HepG2 (cell line): ENCODE measurements around the gene MDFI. TPM values are rescaled to one million over a fixed set of nuclear protein-coding genes. Genes with fewer than 3 reads are reported as not detected.

Experiments used
- ATAC-seq: fragments of 200-7000 bp; cut with Tn5 transposase; 3 replicates; pipeline ENCODE4 v1.9.1; 2020; ENCODE audit warnings: mild to moderate bottlenecking, moderate library complexity
- BruUV-seq: library from RNA; stranded (reverse); fragments of 400-500 nt; replicated peaks from 2 replicates; lab custom pipeline; 2021; lab: Mats Ljungman, UMichigan
- CTCF ChIA-PET: fragments of 300-600 bp; formaldehyde crosslinking; extraction: SDS; loops from one replicate; lab custom pipeline; 2021; ENCODE audit warnings: low total read pairs, inconsistent platforms, low intra/inter-chr PET ratio; lab: Yijun Ruan, JAX
- POLR2A ChIA-PET: fragments of 350-600 bp; sonication (Branson Sonifier 250); formaldehyde crosslinking; loops from one replicate; lab custom pipeline; 2020; ENCODE audit warnings: antibody characterized with exemption, inconsistent platforms; lab: Yijun Ruan, JAX
- DNase-seq: peaks from one replicate; pipeline ENCODE4 v3.0.0-alpha.2; 2015; ENCODE audit warnings: low spot score
- FAIRE-seq: peaks from 3 replicates; lab custom pipeline; 2011; peaks lifted over from hg19 to GRCh38; lab: Jason Lieb, UNC
- H2AFZ ChIP-seq: one replicate; pipeline ENCODE4 v1.6.1; 2011; ENCODE audit warnings: low read length, inconsistent platforms
- H3K27ac ChIP-seq: fragments of 300-600 bp; 3 replicates; pipeline ENCODE4 v1.8.0; 2011; ENCODE audit warnings: mixed run types, mild to moderate bottlenecking, mixed read lengths, low read length, inconsistent platforms; ENCODE audit not compliant: insufficient read depth; ENCODE audit errors: extremely low read length
- H3K27me3 ChIP-seq, 2 experiments: fragments of 200-600 bp in 1 of 2; 2 replicates in 1 of 2; 3 replicates in 1 of 2; pipeline versions ENCODE4 v1.6.0 to v1.8.0; 2011; ENCODE audit warnings: low read length in 2 of 2, mild to moderate bottlenecking in 2 of 2, moderate library complexity in 2 of 2, inconsistent platforms in 1 of 2; ENCODE audit not compliant: insufficient read depth in 2 of 2, control insufficient read depth in 1 of 2
- H3K36me3 ChIP-seq, 2 experiments: fragments of 200-600 bp in 1 of 2; replicated peaks in 1 of 2; 2 replicates in 1 of 2; 3 replicates in 1 of 2; pipeline versions ENCODE4 v1.5.1 to v1.8.0; 2011; ENCODE audit warnings: low read length in 2 of 2, inconsistent platforms in 1 of 2; ENCODE audit not compliant: insufficient read depth in 2 of 2, control insufficient read depth in 1 of 2
- H3K4me1 ChIP-seq: 2 replicates; pipeline ENCODE4 v1.5.1; 2012; ENCODE audit warnings: low read length, inconsistent platforms; ENCODE audit not compliant: insufficient read depth
- H3K4me2 ChIP-seq: 2 replicates; pipeline ENCODE4 v1.6.0; 2011; ENCODE audit warnings: low read depth, low read length, inconsistent platforms
- H3K4me3 ChIP-seq, 3 experiments: fragments of 200-600 bp in 1 of 3; sonication (generic), shearing (Covaris generic) in 1 of 3; replicated peaks in 1 of 3; 2 replicates each; pipeline ENCODE4 v1.5.1; 2011 to 2016; ENCODE audit warnings: low read length in 3 of 3, inconsistent platforms in 2 of 3, low read depth in 2 of 3, mild to moderate bottlenecking in 2 of 3, control low read depth in 1 of 3, mixed read lengths in 1 of 3; ENCODE audit not compliant: insufficient read depth in 1 of 3
- H3K79me2 ChIP-seq: one replicate; pipeline ENCODE4 v1.6.1; 2011; ENCODE audit warnings: low read length, inconsistent platforms; ENCODE audit not compliant: insufficient read depth
- H3K9ac ChIP-seq: 2 replicates; pipeline ENCODE4 v1.6.0; 2011; ENCODE audit warnings: mild to moderate bottlenecking, low read depth, low read length, inconsistent platforms; ENCODE audit not compliant: insufficient read depth
- H3K9me3 ChIP-seq: 2 replicates; pipeline ENCODE4 v1.5.1; 2012; ENCODE audit warnings: mild to moderate bottlenecking, low read length
- H4K20me1 ChIP-seq: 2 replicates; pipeline ENCODE4 v1.6.0; 2011; ENCODE audit warnings: inconsistent platforms, mild to moderate bottlenecking, low read length, moderate library complexity; ENCODE audit not compliant: insufficient read depth
- BRD4 ChIP-seq: sonication (generic); formaldehyde crosslinking; IDR thresholded peaks from 2 replicates; pipeline ENCODE4 v1.4.0; 2020; ENCODE audit warnings: missing genetic modification reagents
- CREM ChIP-seq, 2 experiments: sonication (generic) in 1 of 2; formaldehyde crosslinking in 1 of 2; IDR thresholded peaks; 2 replicates each; pipeline versions ENCODE4 v1.4.0 to v1.6.1; 2016 to 2020; ENCODE audit warnings: antibody characterized with exemption in 1 of 2, mild to moderate bottlenecking in 1 of 2, missing genetic modification reagents in 1 of 2
- HOXD1 ChIP-seq: sonication (generic); formaldehyde crosslinking; IDR thresholded peaks from 2 replicates; pipeline ENCODE4 v1.5.0; 2020; ENCODE audit warnings: missing genetic modification reagents
- KDM3A ChIP-seq: IDR thresholded peaks from 2 replicates; pipeline ENCODE4 v1.6.1; 2018; ENCODE audit warnings: low read depth, missing compliant biosample characterization
- KMT2A ChIP-seq: sonication (generic); formaldehyde crosslinking; IDR thresholded peaks from 2 replicates; pipeline ENCODE4 v1.4.0; 2020; ENCODE audit warnings: missing genetic modification reagents
- MIER2 ChIP-seq: IDR thresholded peaks from 2 replicates; pipeline ENCODE4 v1.6.1; 2016; ENCODE audit warnings: missing biosample characterization, missing genetic modification reagents
- PLSCR1 ChIP-seq: sonication (generic); formaldehyde crosslinking; IDR thresholded peaks from 2 replicates; pipeline ENCODE4 v1.5.0; 2020; ENCODE audit warnings: missing genetic modification reagents, mild to moderate bottlenecking, borderline replicate concordance
- POGK ChIP-seq: sonication (generic); formaldehyde crosslinking; conservative IDR thresholded peaks from 2 replicates; pipeline ENCODE4 v1.8.0; 2022; ENCODE audit warnings: mild to moderate bottlenecking, moderate library complexity, missing genetic modification reagents
- PPARG ChIP-seq: conservative IDR thresholded peaks from 2 replicates; pipeline ENCODE4 v1.6.1; 2016; ENCODE audit warnings: missing biosample characterization, missing genetic modification reagents
- TBX2 ChIP-seq: sonication (generic); formaldehyde crosslinking; IDR thresholded peaks from 2 replicates; pipeline ENCODE4 v1.5.0; 2020; ENCODE audit warnings: missing genetic modification reagents, mild to moderate bottlenecking, borderline replicate concordance
- ZFY ChIP-seq: sonication (generic); formaldehyde crosslinking; IDR thresholded peaks from 2 replicates; pipeline ENCODE4 v1.4.0; 2020; ENCODE audit warnings: missing genetic modification reagents
- ZNF597 ChIP-seq: sonication (generic); formaldehyde crosslinking; IDR thresholded peaks from 2 replicates; pipeline ENCODE4 v1.5.0; 2020; ENCODE audit warnings: missing genetic modification reagents
- WGBS: methylation state at CpG from one replicate; pipeline ENCODE4 v1.1.6; 2017; ENCODE audit warnings: low lambda C conversion rate; 5-methylcytosine and 5-hydroxymethylcytosine counted together
- in situ Hi-C: cut with HindIII; loops from 2 replicates; pipeline ENCODE4 v1.10.0; 2017; ENCODE audit warnings: low pct_unique_long_range_greater_than_20kb; ENCODE audit not compliant: extremely low pct_ligation_motif_present
- intact Hi-C: fragments of 100-400 bp; cut with micrococcal nuclease; formaldehyde crosslinking; loops from one replicate; pipeline ENCODE4 v1.10.0; 2022; ENCODE audit not compliant: unreplicated experiment
- polyA plus RNA-seq, 8 experiments: library from polyadenylated mRNA; depleted of rRNA in 3 of 8; stranded (reverse) in 7 of 8; unstranded in 1 of 8; fragments of >200 nt; fragmentation: Illumina TruSeq in 4 of 8; extraction: Trizol in 4 of 8; gene quantifications; 2 replicates each; pipeline versions ENCODE4 v1.2.1 to v1.2.3, GENCODE V29; 2011 to 2016; ENCODE audit warnings: low read depth in 4 of 8, missing spikeins in 1 of 8, mixed read lengths in 1 of 8; ENCODE audit not compliant: insufficient read depth in 1 of 8
- total RNA-seq, 5 experiments: library from RNA; depleted of rRNA; stranded (reverse); fragments of >200 nt; fragmentation: Illumina TruSeq; extraction: Trizol; gene quantifications; 2 replicates each; pipeline ENCODE4 v1.2.3, GENCODE V29; 2016; ENCODE audit warnings: low read depth in 1 of 5

Gene MDFI
- total and polyA plus RNA-seq, 2 of the 13 experiments (the other 11 are each of a cell fraction or from before 2014, with no cell fraction given) = 0.28 TPM; not detected in 1

GRCh38 chr6:41640426-41640825, 2.2 kb downstream of the MDFI start:
- 58% methylated on average over 5 of the region's 7 CpGs for WGBS
- Histone ChIP-seq H4K20me1 (no peaks in the 10 kb centered on the region), H3K9ac (no peak overlapping the region), H3K27me3 (peaks cover 10 to 88% of the 10 kb centered on the region in 2 experiments), H3K4me2 (no peak overlapping the region), H3K36me3 (no peaks in the 10 kb centered on the region), H3K27ac (no peak overlapping the region), H3K4me3 (no peak overlapping the region), H3K79me2 (no peaks in the 10 kb centered on the region), H3K9me3 (no peaks in the 10 kb centered on the region), H2AFZ (no peak overlapping the region), H3K4me1 (peaks cover 52% of the 10 kb centered on the region)
- POLR2A ChIA-PET = no interaction called here
- TF ChIP-seq PLSCR1 (CRISPR knock-in tag) (no peak), PPARG (CRISPR knock-in tag) (no peak), KDM3A (CRISPR knock-in tag) (no peak), MIER2 (CRISPR knock-in tag) (no peak), POGK (CRISPR knock-in tag) (no peak)
- CTCF ChIA-PET = no interaction called here
- no peak for FAIRE-seq
- ATAC-seq = no peak
- no TSS peak for BruUV-seq
- DNase-seq = no peak
- in situ Hi-C loops = no loop called here
- intact Hi-C loops = no loop called here

GRCh38 chr6:41641352-41641925, 3.2 kb downstream of the MDFI start:
- no peak overlapping the region for H2AFZ ChIP-seq
- no peak for TF ChIP-seq ZNF597
- TF ChIP-seq HOXD1 = no peak
- TF ChIP-seq ZFY (CRISPR knock-in tag) = no peak
- no peak for TF ChIP-seq BRD4 (CRISPR knock-in tag)
- TF ChIP-seq KMT2A = no peak
- no peak for TF ChIP-seq CREM (IDR thresholded peaks at IDR 0.05)
- TF ChIP-seq CREM (CRISPR knock-in tag; IDR thresholded peaks at IDR 0.05) = no peak
- no peak for TF ChIP-seq TBX2
- H4K20me1 ChIP-seq = no peaks in the 10 kb centered on the region
- whole genome bisulfite sequencing = 73% methylated on average over 8 of the region's 9 CpGs
- H3K27me3 ChIP-seq = peaks cover 8 to 90% of the 10 kb centered on the region in 2 experiments; a peak in 4 of 5 replicates
- H3K36me3 ChIP-seq = no peaks in the 10 kb centered on the region
- ATAC-seq (no peak), FAIRE-seq (no peak), DNase-seq (no peak)
- POLR2A ChIA-PET = no interaction called here
- no peaks in the 10 kb centered on the region for H3K9me3 ChIP-seq
- H3K4me2 ChIP-seq = no peak overlapping the region
- BruUV-seq = no TSS peak
- H3K9ac ChIP-seq = no peak overlapping the region
- in situ Hi-C loops = no loop called here
- no peak overlapping the region for H3K27ac ChIP-seq
- intact Hi-C loops = no loop called here
- CTCF ChIA-PET = no interaction called here
- no peak overlapping the region for H3K4me3 ChIP-seq
- H3K4me1 ChIP-seq = peaks cover 61% of the 10 kb centered on the region
- H3K79me2 ChIP-seq = no peaks in the 10 kb centered on the region
